Measurements from ENCODE around the gene MADD.

Gene MADD

GRCh38 chr11:47342036-47342803 is 72.3 kb downstream of the MADD start:
- DNase-seq: no peak

- DNase-seq: no peak
Observed at GRCh38 chr11:47342854-47343253, 72.9 kb downstream of the MADD start.

GRCh38 chr11:47345890-47346563 is 76.1 kb downstream of the MADD start:
- no peak for DNase-seq

GRCh38 chr11:47347137-47347536 is 77.2 kb downstream of the MADD start:
- no peak for DNase-seq

GRCh38 chr11:47348131-47348802 is 78.3 kb downstream of the MADD start:
- no peak for DNase-seq

GRCh38 chr11:47348859-47349258 is 78.9 kb downstream of the MADD start:
- DNase-seq: peak; percentile 54

GRCh38 chr11:47349521-47350095 is 79.7 kb downstream of the MADD start:
- DNase-seq: no peak

GRCh38 chr11:47350315-47350714 is 80.4 kb downstream of the MADD start:
- DNase-seq: no peak

GRCh38 chr11:47351156-47352126 is 81.5 kb downstream of the MADD start:
- no peak for DNase-seq

GRCh38 chr11:47352556-47352955 is 82.6 kb downstream of the MADD start, which contains the start of gene MYBPC3:
Gene MYBPC3, minus strand, starts transcription at chr11:47352702. Its CDS starts 55 bp downstream, at chr11:47352647.
- no peak for DNase-seq

GRCh38 chr11:47353978-47354774 is 84.2 kb downstream of the MADD start:
- no peak for DNase-seq

GRCh38 chr11:47354913-47355282 is 85.0 kb downstream of the MADD start:
- DNase-seq: no peak

GRCh38 chr11:47355283-47356128 is 85.6 kb downstream of the MADD start:
- DNase-seq: peak; percentile 95

- no peak for DNase-seq
Observed at GRCh38 chr11:47356129-47356997, 86.4 kb downstream of the MADD start.

- DNase-seq: no peak
Observed at GRCh38 chr11:47356998-47357329, 87.0 kb downstream of the MADD start.

- no peak for DNase-seq
Observed at GRCh38 chr11:47357985-47358730, 88.2 kb downstream of the MADD start.

- DNase-seq: no peak
Observed at GRCh38 chr11:47358731-47359051, 88.8 kb downstream of the MADD start.

GRCh38 chr11:47359162-47359561 is 89.2 kb downstream of the MADD start:
- DNase-seq: no peak

- no peak for DNase-seq
Observed at GRCh38 chr11:47359586-47359985, 89.7 kb downstream of the MADD start.

Data from NCI-H69 (cell line).